Lung (tissue), 12 donors: ENCODE results near the gene LEKR1. TPM values are rescaled to one million over a fixed set of nuclear protein-coding genes. Genes with fewer than 3 reads are reported as not detected.

Source experiments
- ATAC-seq: fragments of 200-7000 bp; cut with Tn5 transposase; one replicate; pipeline ENCODE4 v1.9.1; 2020; ENCODE audit warnings: moderate number of reproducible peaks; ENCODE audit not compliant: insufficient read depth, low FRiP score
- DNase-seq, 3 donors: peaks; one replicate each; pipeline ENCODE4 v3.0.0-alpha.2; 2013 to 2017
- H3K27ac ChIP-seq, 2 donors: one replicate each; pipeline ENCODE4 v1.5.1; 2013; ENCODE audit warnings: mild to moderate bottlenecking in 2 of 2, moderate library complexity in 2 of 2, control low read depth in 1 of 2, inconsistent platforms in 1 of 2, low read depth in 1 of 2, low read length in 1 of 2
- H3K27me3 ChIP-seq, 3 donors: one replicate each; pipeline ENCODE4 v1.5.1; 2013; ENCODE audit warnings: low read length in 2 of 3; ENCODE audit not compliant: control insufficient read depth in 3 of 3, insufficient read depth in 3 of 3
- H3K36me3 ChIP-seq, 4 donors: one replicate each; pipeline ENCODE4 v1.5.1; 2013; ENCODE audit warnings: low read length in 4 of 4, mild to moderate bottlenecking in 1 of 4, moderate library complexity in 1 of 4; ENCODE audit not compliant: control insufficient read depth in 4 of 4, insufficient read depth in 4 of 4
- H3K4me1 ChIP-seq, 5 donors: one replicate each; pipeline ENCODE4 v1.5.1; 2013; ENCODE audit warnings: low read length in 5 of 5, mild to moderate bottlenecking in 2 of 5, moderate library complexity in 1 of 5; ENCODE audit not compliant: control insufficient read depth in 5 of 5, insufficient read depth in 5 of 5
- H3K4me3 ChIP-seq: one replicate; pipeline ENCODE4 v1.5.1; 2013; ENCODE audit warnings: mild to moderate bottlenecking, control low read depth, moderate library complexity
- H3K9ac ChIP-seq, 2 donors: one replicate each; pipeline ENCODE4 v1.5.1; 2013; ENCODE audit warnings: low read length in 2 of 2, control low read depth in 1 of 2; ENCODE audit not compliant: insufficient read depth in 1 of 2
- H3K9me3 ChIP-seq, 4 donors: one replicate each; pipeline ENCODE4 v1.5.1; 2013; ENCODE audit warnings: low read length in 3 of 4, mild to moderate bottlenecking in 1 of 4, moderate library complexity in 1 of 4; ENCODE audit not compliant: control insufficient read depth in 4 of 4, insufficient read depth in 3 of 4
- WGBS, 2 donors: extraction: QIAGEN DNeasy Blood & Tissue Kit; methylation state at CpG; one replicate each; pipeline ENCODE4 v1.1.7; 2013; 5-methylcytosine and 5-hydroxymethylcytosine counted together
- polyA plus RNA-seq, 2 donors: library from polyadenylated mRNA; stranded (reverse); fragments of 200-250 nt; gene quantifications; one replicate each; pipeline ENCODE4 v1.2.1, GENCODE V29; 2013
- total RNA-seq, 2 donors: library from RNA; depleted of rRNA in 1 of 2; stranded (reverse); fragments of >200 nt in 1 of 2; gene quantifications; one replicate each; pipeline ENCODE4 v1.2.1, GENCODE V29; 2014 to 2021
- TF ChIP-seq, protein P1 (sequence below): IDR thresholded peaks from 2 replicates; pipeline ENCODE4 v1.5.1; 2012; ENCODE audit warnings: mild to moderate bottlenecking; ENCODE audit errors: control extremely low read depth, extremely low read depth
- donor health status: control.
- donor health status: control.
- donor health status: Bipolar disorder and iron deficiency.
- donor health status: healthy.
- donor health status: DM: yes; HTN: yes; CAD: no.

LEKR1 gene
- total and polyA plus RNA-seq, 4 donors: 0.71 to 5.4 (median 3.2) TPM

DNA sequence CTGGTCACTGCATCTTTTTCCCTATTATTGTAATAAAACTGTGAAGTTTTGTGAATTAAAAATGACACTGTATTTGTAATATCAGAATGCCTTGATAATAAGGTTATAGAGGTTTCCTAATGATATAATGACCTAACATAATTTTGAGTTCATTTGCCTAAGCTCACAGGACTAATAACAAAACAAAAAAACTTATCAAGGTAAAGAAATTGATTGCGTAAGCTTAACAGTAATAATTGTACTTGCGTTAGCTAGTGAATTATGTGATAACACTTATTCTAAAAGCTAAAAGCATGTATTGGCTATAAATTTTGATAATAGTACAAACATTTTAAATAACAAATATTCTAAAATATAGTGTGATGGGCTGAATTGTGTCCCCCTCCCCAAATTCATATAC is 112.6 kb downstream of the LEKR1 start:
- H3K27ac ChIP-seq: no peak overlapping the region
- H3K36me3 ChIP-seq: no peaks in the 10 kb centered on the region
- WGBS, 2 donors: 87 to 91% methylated on average over 2 of the region's 2 CpGs
- ATAC-seq (no peak), DNase-seq (no peak)
- no peaks in the 10 kb centered on the region for H3K27me3 ChIP-seq
- no peak overlapping the region for H3K9ac ChIP-seq
- no peak overlapping the region for H3K4me3 ChIP-seq
- TF ChIP-seq, protein P1, sequence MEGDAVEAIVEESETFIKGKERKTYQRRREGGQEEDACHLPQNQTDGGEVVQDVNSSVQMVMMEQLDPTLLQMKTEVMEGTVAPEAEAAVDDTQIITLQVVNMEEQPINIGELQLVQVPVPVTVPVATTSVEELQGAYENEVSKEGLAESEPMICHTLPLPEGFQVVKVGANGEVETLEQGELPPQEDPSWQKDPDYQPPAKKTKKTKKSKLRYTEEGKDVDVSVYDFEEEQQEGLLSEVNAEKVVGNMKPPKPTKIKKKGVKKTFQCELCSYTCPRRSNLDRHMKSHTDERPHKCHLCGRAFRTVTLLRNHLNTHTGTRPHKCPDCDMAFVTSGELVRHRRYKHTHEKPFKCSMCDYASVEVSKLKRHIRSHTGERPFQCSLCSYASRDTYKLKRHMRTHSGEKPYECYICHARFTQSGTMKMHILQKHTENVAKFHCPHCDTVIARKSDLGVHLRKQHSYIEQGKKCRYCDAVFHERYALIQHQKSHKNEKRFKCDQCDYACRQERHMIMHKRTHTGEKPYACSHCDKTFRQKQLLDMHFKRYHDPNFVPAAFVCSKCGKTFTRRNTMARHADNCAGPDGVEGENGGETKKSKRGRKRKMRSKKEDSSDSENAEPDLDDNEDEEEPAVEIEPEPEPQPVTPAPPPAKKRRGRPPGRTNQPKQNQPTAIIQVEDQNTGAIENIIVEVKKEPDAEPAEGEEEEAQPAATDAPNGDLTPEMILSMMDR: no peak
- H3K9me3 ChIP-seq: no peaks in the 10 kb centered on the region
- no peaks in the 10 kb centered on the region for H3K4me1 ChIP-seq

DNA sequence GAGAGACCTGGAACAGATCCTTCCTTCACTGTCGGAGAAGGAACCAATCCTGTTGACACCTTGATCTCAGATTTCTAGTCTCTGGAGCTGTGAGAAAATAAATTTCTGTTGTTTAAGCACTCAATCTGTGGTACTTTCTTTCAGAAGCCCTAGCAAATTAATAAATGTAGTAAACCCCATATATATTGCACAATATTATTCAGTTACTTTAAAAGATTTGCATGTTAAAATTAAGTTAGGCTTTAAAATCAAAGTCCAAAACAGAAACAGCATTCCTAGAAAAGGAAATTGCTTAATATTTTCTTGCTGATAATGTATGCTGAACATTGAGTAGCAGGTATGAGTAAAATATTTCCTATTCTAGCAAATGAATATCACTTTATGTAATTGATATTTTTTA is 113.2 kb downstream of the LEKR1 start:
- Histone ChIP-seq H3K4me3 (no peak overlapping the region), H3K27ac (no peak overlapping the region), H3K36me3 (no peaks in the 10 kb centered on the region), H3K4me1 (no peaks in the 10 kb centered on the region), H3K27me3 (no peaks in the 10 kb centered on the region), H3K9ac (no peak overlapping the region), H3K9me3 (no peaks in the 10 kb centered on the region)
- 66 to 91% methylated on average over 1 of the region's 1 CpG for WGBS, 2 donors
- TF ChIP-seq, protein P1: no peak
- no peak for ATAC-seq
- DNase-seq: no peak

DNA sequence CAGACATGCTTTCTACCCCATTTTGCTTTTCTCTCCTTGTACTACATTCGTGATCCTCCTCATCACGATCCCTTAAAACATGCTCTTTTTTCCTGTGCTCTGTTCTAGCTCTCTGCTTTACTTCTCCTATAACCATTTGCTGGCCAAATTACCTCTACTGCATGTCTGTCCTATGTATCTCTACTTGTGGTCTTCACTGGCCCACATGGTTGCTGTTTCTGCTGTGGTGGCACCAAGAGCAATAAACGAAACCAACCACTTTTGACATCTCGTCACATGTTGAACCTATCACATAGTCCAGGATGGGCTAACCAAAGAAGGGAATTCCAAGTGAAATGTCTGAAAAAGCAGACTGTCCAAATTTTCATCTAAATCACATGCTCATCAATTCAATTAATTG is 115.2 kb downstream of the LEKR1 start:
- no peak overlapping the region for H3K4me3 ChIP-seq
- no peaks in the 10 kb centered on the region for H3K4me1 ChIP-seq
- no peak for ATAC-seq
- H3K27me3 ChIP-seq: no peaks in the 10 kb centered on the region
- no peak overlapping the region for H3K9ac ChIP-seq
- H3K27ac ChIP-seq: no peak overlapping the region
- DNase-seq: no peak
- 85 to 91% methylated on average over 4 of the region's 4 CpGs for WGBS, 2 donors
- TF ChIP-seq, protein P1: no peak
- no peaks in the 10 kb centered on the region for H3K9me3 ChIP-seq
- no peaks in the 10 kb centered on the region for H3K36me3 ChIP-seq

DNA sequence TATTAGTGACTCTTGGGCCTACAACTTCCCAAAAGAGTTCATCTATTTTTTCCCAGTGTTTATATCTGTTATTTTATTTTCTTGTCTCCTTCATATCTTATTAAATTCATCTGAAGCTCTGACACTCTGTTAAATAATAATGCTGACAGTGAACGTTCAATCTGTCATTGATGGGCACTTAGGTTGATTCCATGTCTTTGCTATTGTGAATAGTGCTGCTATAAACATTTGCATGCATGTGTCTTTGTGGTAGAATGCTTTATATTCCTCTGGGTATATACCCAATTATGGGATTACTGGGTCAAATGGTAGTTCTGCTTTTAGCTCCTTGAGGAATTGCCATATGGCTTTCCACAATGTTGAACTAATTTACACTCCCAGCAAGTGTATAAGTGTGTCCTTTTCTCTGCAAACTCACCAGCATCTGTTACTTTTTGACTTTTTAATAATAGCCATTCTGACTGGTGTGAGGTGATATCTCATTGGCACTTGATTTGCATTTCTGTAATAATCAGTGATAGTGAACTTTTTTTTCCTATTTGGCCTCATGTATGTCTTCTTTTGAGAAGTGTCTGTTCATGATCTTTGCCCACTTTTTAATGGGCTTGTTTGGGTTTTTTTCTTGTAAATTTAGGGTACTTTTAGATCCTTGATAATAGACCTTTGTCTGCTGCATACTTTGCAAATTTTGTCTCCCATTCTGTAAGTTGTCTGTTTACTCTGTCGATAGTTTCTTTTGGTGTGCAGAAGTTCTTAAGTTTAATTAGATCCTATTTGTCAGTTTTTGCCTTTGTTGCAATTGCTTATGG is 122.5 kb downstream of the LEKR1 start:
- DNase-seq (no peak), ATAC-seq (no peak)
- Histone ChIP-seq H3K27ac (no peak overlapping the region), H3K4me1 (no peaks in the 10 kb centered on the region), H3K9me3 (no peaks in the 10 kb centered on the region), H3K36me3 (no peaks in the 10 kb centered on the region), H3K4me3 (no peak overlapping the region), H3K9ac (no peak overlapping the region), H3K27me3 (no peaks in the 10 kb centered on the region)
- 81 to 93% methylated on average over 2 of the region's 2 CpGs for WGBS, 2 donors
- TF ChIP-seq, protein P1: no peak
